Right lobe of liver (tissue), 6 donors: Measurements from ENCODE around the gene ISL2. TPM values are rescaled to one million over a fixed set of nuclear protein-coding genes. Genes with fewer than 3 reads are reported as not detected.
"Not testable (repeated sequence)": the region's sequence is repeated elsewhere in the genome, so short reads cannot be mapped to it uniquely, and the experiment has no call there.

ENCODE experiments used
- ATAC-seq, 4 donors: fragments of 200-7000 bp; cut with Tn5 transposase; one replicate each; pipeline ENCODE4 v1.9.1; 2020; ENCODE audit warnings: mild to moderate bottlenecking in 4 of 4, moderate library complexity in 4 of 4
- DNase-seq, 3 donors: peaks; one replicate each; pipeline ENCODE4 v3.0.0-alpha.2; 2020
- H3K27ac ChIP-seq, 3 donors: fragments of 200-600 bp; one replicate each; pipeline ENCODE4 v1.8.0; 2022
- H3K27me3 ChIP-seq, 2 donors: fragments of 200-600 bp; one replicate each; pipeline ENCODE4 v1.8.0; 2022
- H3K36me3 ChIP-seq, 4 donors: fragments of 200-600 bp; sonication (generic) in 1 of 4; one replicate each; pipeline versions ENCODE4 v1.5.1 to v1.8.0; 2017 to 2022; ENCODE audit warnings: control low read depth in 1 of 4
- H3K4me1 ChIP-seq, 4 donors: fragments of 200-600 bp; sonication (generic) in 1 of 4; one replicate each; pipeline versions ENCODE4 v1.5.1 to v1.8.0; 2017 to 2022; ENCODE audit warnings: control low read depth in 1 of 4
- H3K4me3 ChIP-seq, 3 donors: fragments of 200-600 bp; one replicate each; pipeline ENCODE4 v1.8.0; 2022
- H3K9me3 ChIP-seq, 4 donors: fragments of 200-600 bp; sonication (generic) in 1 of 4; one replicate each; pipeline versions ENCODE4 v1.5.1 to v1.8.0; 2017 to 2022; ENCODE audit warnings: control low read depth in 1 of 4
- CTCF ChIP-seq, 4 donors: fragments of 200-600 bp in 3 of 4; fragments of 450-650 bp in 1 of 4; IDR thresholded peaks; one replicate each; pipeline versions ENCODE4 v1.5.1 to v1.8.0; 2016 to 2022; ENCODE audit warnings: antibody characterized with exemption in 4 of 4, mild to moderate bottlenecking in 2 of 4
- POLR2A ChIP-seq: fragments of 450-650 bp; IDR thresholded peaks from one replicate; pipeline ENCODE4 v1.6.1; 2017; ENCODE audit warnings: antibody characterized with exemption, mild to moderate bottlenecking
- WGBS: methylation state at CpG from one replicate; pipeline ENCODE4 v1.1.6; 2018; ENCODE audit warnings: low coverage, low lambda C conversion rate; ENCODE audit not compliant: insufficient coverage; ENCODE audit errors: missing lambda C conversion rate; 5-methylcytosine and 5-hydroxymethylcytosine counted together
- intact Hi-C, 2 donors: fragments of 100-400 bp; cut with DNase I; formaldehyde crosslinking; loops; one replicate each; pipeline versions ENCODE4 v1.11.2 to v1.14.1; 2022
- total RNA-seq, 6 experiments: library from RNA; depleted of rRNA in 2 of 6; stranded (reverse); fragments of >200 nt in 2 of 6; fragmentation: NEBNext Ultra II Directional in 3 of 6; extraction: Animal tissue kit (Norgen Biotek cat#: 25700) in 3 of 6; gene quantifications; one replicate each; pipeline versions ENCODE4 v1.1.0 to v1.2.4, GENCODE V29; 2016 to 2023
- donor health status: DM: no; HTN: yes; CAD: no.
- donor health status: DM: no; HTN: no; CAD: no.
- donor health status: DM: no; HTN: no; CAD: no.
- donor health status: DM: no; HTN: yes; CAD: no.
- donor health status: DM: no; HTN: yes; CAD: no.

ISL2 gene
- total RNA-seq, 6 experiments from 2014 or later, result not detected

- Histone ChIP-seq H3K27me3 (no peaks in the 10 kb centered on the region), H3K4me1 (peaks cover 0 to 55% (median 15%) of the 10 kb centered on the region in 4 donors), H3K9me3 (no peaks in the 10 kb centered on the region), H3K4me3 (peak overlapping the region; percentile 71 to 96 (median 87)), H3K36me3 (no peaks in the 10 kb centered on the region), H3K27ac (peak overlapping the region; percentile 87 to 93 (median 90))
- DNase-seq (no peak), ATAC-seq (peak in 2 of 4 donors; percentile 0 to 1)
- 0% methylated on average over 16 of the region's 16 CpGs for WGBS
- TF ChIP-seq CTCF (IDR thresholded peaks at IDR 0.05), result no peak
- TF ChIP-seq POLR2A, result no peak
- intact Hi-C loops, result no loop called here
Measured at GRCh38 chr15:76310475-76311099, 26.0 kb upstream of the ISL2 start.

GRCh38 chr15:76311100-76311953 lies 25.2 kb upstream of the ISL2 start, which contains the start of gene ETFA:
ETFA (minus strand) TSS chr15:76311469; CDS start chr15:76311388, 81 bp downstream.
- intact Hi-C loops, result no loop called here
- Histone ChIP-seq H3K4me1 (peaks cover 0 to 55% (median 15%) of the 10 kb centered on the region in 4 donors), H3K9me3 (no peaks in the 10 kb centered on the region), H3K27me3 (no peaks in the 10 kb centered on the region), H3K27ac (peak within 1 kb of the TSS; percentile 87 to 93 (median 90)), H3K36me3 (no peaks in the 10 kb centered on the region), H3K4me3 (peak within 1 kb of the TSS; percentile 71 to 96 (median 87))
- 0% methylated on average over 2 of the region's 60 CpGs for WGBS
- DNase-seq, result peak; percentile 99
- ATAC-seq, result peak; percentile 87 to 94 (median 91)
- TF ChIP-seq POLR2A (peak; percentile 99), CTCF (IDR thresholded peaks at IDR 0.05) (no peak)

DNA sequence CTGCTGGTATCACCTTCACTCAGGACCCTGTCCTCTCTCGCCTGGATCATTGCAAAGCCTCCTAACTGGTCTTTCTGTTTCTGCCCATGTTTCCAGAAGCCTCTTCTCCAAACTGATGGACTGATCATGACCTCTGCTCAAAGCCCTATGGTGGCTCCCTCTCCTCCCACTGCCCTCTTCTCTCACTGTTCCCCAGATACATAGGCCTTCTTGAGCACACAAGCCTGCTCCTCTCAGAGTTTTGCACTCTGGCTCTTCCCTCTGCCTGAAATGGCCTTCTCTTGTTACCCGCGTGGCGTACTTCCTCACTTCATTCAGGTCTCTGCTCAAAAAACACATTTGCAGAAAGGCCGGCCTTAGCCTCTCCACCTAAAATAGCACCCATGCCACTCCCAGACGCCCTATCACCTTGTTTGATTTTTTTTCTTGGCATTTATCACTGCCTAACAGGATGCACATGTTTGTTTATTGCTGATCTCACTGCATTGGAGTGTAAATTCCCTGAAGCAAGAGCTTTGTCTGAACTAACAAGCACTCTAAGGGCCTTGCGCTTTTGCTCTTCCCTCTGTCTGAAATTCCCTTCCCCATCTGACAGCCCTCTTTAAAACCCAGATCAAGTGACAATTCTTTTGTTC lies 23.9 kb upstream of the ISL2 start:
- peak in 1 of 3 donors; percentile 56 for DNase-seq
- TF ChIP-seq CTCF (IDR thresholded peaks at IDR 0.05) (no peak), POLR2A (peak; percentile 69)
- Histone ChIP-seq H3K4me1 (peaks cover 0 to 51% (median 15%) of the 10 kb centered on the region in 4 donors), H3K27me3 (no peaks in the 10 kb centered on the region), H3K36me3 (no peaks in the 10 kb centered on the region), H3K9me3 (no peaks in the 10 kb centered on the region), H3K27ac (peak overlapping the region; percentile 87 to 93 (median 90)), H3K4me3 (no peak overlapping the region)
- 28% methylated on average over 6 of the region's 7 CpGs for WGBS
- intact Hi-C loops, result no loop called here
- peak; percentile 49 to 61 (median 56) for ATAC-seq

GRCh38 chr15:76313175-76313567 lies 23.4 kb upstream of the ISL2 start:
- 86% methylated on average over 3 of the region's 4 CpGs for WGBS
- H3K36me3 ChIP-seq, H3K27me3 ChIP-seq, ATAC-seq, H3K9me3 ChIP-seq, H3K4me3 ChIP-seq, intact Hi-C loops, DNase-seq: not testable (repeated sequence)
- Histone ChIP-seq H3K4me1 (peaks cover 0 to 47% (median 14%) of the 10 kb centered on the region in 4 donors), H3K27ac (peak overlapping the region; percentile 53 to 93 (median 90))
